GM21381 (cell line): ENCODE results near the gene CCDC102A.
"Not testable (repeated sequence)": the region's sequence is repeated elsewhere in the genome, so short reads cannot be mapped to it uniquely, and the experiment has no call there.

ENCODE experiments used
- ATAC-seq: cut with Tn5 transposase; IDR thresholded peaks from one replicate; pipeline ENCODE4 v1.9.1; 2021; ENCODE audit warnings: mild to moderate bottlenecking, moderate library complexity; ENCODE audit not compliant: unreplicated experiment

CCDC102A gene

GRCh38 chr16:57566436-57566835, 30.1 kb upstream of the CCDC102A start:
- ATAC-seq, result no peak

- ATAC-seq, result no peak
Observed at GRCh38 chr16:57565461-57565860, 29.1 kb upstream of the CCDC102A start.

- no peak for ATAC-seq
Observed at GRCh38 chr16:57564571-57565270, 28.4 kb upstream of the CCDC102A start.

GRCh38 chr16:57563761-57564160, 27.4 kb upstream of the CCDC102A start:
- ATAC-seq, result no peak

GRCh38 chr16:57563487-57563750, 27.0 kb upstream of the CCDC102A start:
- no peak for ATAC-seq

- no peak for ATAC-seq
Observed at GRCh38 chr16:57562669-57563486, 26.5 kb upstream of the CCDC102A start.

GRCh38 chr16:57562066-57562465, 25.7 kb upstream of the CCDC102A start:
- ATAC-seq, result no peak

- ATAC-seq, result no peak
Observed at GRCh38 chr16:57559072-57559790, 22.9 kb upstream of the CCDC102A start.

- no peak for ATAC-seq
Observed at GRCh38 chr16:57556941-57557541, 20.7 kb upstream of the CCDC102A start.

GRCh38 chr16:57555831-57556230, 19.5 kb upstream of the CCDC102A start:
- no peak for ATAC-seq

- no peak for ATAC-seq
Observed at GRCh38 chr16:57551057-57551456, 14.7 kb upstream of the CCDC102A start.

- no peak for ATAC-seq
Observed at GRCh38 chr16:57549730-57550129, 13.4 kb upstream of the CCDC102A start.

- ATAC-seq, result no peak
Observed at GRCh38 chr16:57548408-57548807, 12.0 kb upstream of the CCDC102A start.

GRCh38 chr16:57547524-57547923, 11.2 kb upstream of the CCDC102A start:
- ATAC-seq, result not testable (repeated sequence)

- ATAC-seq, result peak; percentile 80
Observed at GRCh38 chr16:57544124-57544653, 7.8 kb upstream of the CCDC102A start.

- no peak for ATAC-seq
Observed at GRCh38 chr16:57541754-57542435, 5.5 kb upstream of the CCDC102A start.

GRCh38 chr16:57540906-57541753, 4.8 kb upstream of the CCDC102A start:
- no peak for ATAC-seq

- no peak for ATAC-seq
Observed at GRCh38 chr16:57540387-57540786, 4.0 kb upstream of the CCDC102A start.

- ATAC-seq, result peak; percentile 34
Observed at GRCh38 chr16:57539072-57539796, 2.9 kb upstream of the CCDC102A start.
